GM21786 (cell line): ENCODE results near the gene HIC2.
"Not testable (repeated sequence)": the region's sequence is repeated elsewhere in the genome, so short reads cannot be mapped to it uniquely, and the experiment has no call there.

Experiments used
- ATAC-seq: cut with Tn5 transposase; IDR thresholded peaks from one replicate; pipeline ENCODE4 v1.9.1; 2021; ENCODE audit not compliant: unreplicated experiment

Gene HIC2

DNA sequence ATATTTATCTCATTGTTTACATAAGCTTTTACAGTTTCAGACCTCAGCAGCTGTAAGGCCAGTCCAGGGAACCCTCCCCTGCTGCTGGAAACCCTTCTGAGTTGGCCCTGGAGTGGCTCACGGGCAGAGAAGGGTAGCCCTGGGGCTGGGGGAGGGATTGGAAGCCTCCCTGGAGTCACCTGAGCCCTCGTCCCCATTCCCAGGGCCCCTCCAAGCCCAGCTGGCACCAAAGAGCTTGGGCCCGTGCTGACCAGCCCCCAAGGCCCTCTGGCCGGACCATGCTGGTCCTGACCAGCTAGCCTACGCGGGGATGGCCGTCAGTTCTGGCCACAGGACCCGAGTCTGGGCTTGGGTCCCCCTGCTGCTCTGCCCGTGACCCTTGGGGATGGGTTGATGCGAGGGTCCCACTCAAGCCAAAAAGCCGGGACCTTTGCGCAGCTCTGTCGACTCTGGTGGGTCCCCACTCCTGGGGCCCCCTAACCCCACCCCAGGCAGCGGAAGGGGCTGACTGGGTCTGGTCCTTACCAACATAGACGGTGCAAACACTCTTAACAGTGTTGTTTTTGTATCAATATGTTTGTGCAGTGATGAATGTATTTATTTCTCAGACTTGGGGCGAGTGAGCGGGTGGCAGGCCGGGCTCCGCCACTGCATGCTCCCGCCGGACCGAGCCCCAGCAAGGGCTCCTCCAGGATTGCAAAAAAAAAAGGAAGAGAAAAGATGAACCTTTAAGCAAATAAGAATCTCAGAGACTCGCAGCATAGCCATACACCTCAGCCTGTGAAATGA is 32.6 kb downstream of the HIC2 start:
- no peak for ATAC-seq

DNA sequence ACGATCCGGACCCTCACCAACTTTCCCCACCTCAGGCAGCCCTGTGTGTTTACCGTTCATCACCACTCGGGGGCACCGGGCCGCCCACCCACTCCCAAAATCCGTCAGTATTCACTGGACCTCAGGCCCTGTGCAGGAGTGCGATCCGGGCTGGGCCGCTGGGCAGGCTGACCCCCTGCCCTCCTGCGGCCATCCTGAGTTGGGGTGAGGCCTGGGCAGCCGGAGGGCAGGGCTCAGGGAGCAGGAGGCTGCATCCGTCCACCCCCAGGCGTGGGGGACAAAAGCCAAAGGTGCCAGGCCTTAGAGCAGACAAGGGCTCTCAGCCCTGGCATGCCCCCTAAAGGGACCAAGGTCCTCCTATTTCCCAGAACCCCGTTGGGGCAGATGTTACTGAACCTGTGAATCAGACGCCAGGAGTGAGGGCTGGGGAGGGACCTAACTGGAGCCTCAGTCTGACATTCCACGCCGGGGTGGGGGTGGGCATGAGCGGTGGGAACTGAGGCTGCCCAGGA is 33.2 kb downstream of the HIC2 start:
- no peak for ATAC-seq

DNA sequence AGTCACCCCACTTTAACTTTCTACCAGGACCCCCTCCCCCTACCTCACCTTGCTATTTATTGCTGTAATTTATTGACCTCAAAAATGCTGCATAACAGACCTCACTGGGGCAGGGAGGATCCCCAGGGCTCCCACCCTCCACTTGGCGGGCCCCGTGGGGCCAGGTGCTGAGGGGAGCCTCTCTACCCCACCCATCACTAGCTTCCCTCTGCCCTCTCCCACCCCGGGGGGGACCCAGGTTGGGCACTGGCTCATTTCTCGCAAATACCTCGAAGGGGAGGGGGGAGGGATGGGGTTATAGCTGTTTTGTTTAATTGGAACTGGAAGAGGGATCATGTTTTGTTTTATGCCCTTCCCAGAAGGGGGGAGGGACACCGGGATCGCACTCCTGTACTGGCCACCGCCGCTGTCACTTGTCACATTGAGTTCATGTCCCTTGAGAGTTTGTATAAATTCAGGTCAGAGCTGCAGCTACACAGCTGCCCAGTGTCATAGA is 33.7 kb downstream of the HIC2 start:
- ATAC-seq, result no peak

DNA sequence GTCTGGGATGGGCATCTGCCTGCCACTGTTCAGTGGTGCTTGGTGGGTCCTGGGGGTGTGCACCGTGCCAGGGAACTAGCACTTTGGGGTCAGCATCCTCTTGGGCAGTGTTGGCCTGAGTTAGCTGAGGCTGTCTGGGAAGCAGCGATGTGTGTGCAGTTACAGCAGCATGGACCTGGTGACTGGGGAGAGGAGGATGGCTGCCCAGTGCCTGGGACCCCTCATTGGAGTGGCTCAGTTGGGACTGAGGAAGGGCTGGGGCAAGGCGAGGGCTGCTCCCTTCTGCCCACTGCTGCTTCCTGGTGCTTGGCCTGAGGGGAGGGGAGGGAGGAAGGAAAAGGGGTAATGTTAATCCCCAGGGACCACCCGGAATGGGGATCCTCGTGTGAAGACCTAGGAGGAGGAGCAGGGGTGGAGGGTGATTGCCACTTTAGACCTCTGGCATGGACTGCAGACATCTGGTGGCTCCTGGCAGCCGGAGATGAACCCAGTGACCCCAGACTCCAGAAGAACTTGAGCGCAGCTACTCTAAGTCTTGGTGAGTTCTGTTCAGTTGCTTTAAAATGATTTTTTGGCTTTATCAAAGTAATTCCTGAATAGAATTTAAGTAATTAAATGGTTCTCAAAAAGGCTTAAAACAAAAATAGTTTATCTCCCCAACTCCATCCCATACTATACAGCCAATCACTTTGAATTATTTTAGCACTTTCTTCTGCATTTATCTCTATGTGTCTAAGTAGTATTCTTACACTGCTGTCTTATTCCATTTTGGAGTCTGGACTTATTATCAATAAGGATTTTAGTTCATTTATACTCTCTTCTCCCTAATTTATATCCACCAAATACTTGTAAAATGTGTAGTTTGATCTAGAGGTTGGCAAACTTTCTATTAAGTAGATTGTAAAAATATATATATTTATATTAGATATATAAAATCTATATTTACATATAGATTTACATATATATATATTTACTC is 34.7 kb downstream of the HIC2 start:
- ATAC-seq, result no peak

DNA sequence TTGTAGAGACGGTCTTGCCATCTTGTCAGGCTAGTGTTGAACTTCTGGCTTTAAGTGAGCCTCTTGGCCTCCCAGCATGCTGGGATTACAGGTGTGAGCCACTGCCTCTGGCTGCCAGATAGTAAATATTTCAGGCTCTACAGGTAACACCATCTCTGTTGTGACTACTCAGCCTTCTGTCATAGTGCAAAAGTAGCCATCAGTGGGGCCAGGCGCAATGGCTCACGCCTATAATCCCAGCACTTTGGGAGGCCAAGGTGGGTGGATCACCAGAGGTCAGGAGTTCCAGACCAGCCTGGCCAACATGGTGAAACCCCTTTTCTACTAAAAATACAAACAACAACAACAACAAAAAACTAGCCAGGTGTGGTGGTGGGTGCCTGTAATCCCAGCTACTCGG is 35.5 kb downstream of the HIC2 start:
- not testable (repeated sequence) for ATAC-seq

DNA sequence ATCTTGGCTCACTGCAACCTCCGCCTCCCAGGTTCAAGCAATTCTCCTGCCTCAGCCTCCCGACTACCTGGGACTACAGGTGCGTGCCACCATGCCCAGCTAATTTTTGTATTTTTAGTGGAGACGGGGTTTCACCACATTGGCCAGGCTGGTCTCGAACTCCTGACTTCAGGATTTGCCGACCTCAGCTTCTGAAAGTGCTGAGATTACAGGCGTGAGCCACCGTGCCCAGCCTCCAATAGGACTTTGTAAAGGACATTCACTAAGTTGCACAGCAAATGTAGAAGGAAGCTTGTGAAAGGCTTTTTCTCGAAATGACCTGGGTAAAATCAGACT is 37.8 kb downstream of the HIC2 start:
- ATAC-seq, result not testable (repeated sequence)

DNA sequence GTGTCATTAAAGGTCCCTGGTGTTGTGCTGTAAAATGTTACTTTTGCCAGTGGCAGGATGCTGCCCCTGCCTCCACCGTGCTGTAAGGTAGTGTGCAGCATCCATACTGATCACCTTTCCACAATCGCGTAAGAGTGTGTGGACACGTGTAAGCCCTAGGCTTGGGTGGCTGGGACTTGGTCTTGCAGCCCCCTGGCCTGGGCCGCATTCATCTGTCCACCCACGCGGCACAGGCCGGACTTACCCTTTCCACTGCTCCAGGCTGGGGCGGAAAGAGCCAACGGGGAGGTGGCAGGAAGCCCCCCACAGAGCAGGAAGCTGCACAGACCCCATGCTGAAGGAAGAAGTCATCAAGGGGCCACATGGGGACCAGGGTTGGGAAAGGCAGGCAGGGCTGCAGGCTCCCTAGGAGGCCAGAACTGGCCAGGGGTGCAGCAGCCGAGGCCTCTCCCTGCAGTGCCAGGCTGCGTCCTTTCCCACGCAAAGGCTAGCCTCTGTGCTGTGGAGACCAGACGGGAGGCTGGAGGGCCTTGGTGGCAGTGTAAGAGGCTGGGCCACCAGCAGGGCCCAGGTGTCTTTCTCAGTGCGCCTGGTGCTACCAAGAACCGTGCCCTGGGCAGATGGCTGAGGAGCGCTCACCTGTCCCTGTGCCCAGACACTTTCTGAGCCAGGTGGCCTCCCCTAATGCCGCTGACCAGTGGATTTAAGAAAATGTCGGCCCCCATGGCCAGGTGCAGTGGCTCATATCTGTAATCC is 38.3 kb downstream of the HIC2 start:
- ATAC-seq, result no peak

DNA sequence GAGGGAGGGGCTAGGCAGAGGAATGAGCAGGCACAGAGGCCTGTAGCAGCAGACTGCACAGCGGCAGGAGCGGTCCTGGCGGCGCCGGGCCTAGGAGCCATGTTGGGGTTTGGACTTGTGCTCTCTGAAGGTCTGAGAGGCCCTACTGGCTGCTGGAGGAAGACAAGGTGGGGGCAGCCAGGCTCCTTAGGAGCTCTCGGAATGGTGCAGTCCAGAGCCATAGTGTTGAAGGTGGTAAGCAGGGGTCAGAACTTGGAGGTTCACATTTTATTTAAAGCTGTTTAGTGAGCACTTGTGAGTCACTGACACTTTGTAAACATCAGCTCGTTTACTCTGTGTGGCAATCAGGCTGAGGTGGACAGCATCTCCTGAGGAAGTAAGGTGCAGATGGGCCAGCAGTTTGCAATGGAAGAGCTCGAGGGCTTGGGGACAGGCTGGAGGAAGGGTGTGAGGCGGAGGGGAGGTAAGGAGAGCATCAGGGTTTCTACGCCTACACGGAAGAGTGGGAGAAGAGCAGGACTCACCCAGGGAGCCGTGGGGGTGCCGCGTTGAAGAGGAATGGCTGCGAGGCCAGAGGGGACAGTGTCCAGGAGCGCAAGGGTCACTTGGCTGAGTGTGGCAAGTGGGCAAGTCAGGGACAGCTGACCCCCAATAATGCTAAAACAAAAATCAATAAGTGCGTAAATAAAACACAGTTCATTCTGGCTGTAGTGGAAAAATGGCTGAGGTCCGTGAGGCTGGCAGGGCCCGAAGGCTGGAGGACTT is 40.0 kb downstream of the HIC2 start:
- no peak for ATAC-seq

DNA sequence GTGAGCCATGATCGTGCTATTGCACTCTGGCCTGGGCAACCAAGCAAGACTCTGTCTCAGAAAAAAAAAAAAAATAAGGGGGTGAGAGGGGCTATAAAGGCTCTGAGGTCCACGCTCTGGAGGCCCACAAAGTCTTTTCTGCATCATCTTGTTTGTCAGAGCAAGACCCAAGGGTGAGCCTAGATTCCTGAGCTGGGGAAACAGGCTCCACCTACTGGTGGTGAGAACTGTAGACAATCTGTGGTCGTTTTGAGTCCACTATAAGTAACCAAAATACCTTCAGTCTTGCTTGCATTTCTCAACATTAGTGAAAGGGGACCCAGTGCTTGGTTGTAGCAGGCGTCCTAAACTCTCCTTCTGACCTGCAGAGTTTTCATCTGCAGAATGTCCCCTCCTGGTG is 45.5 kb downstream of the HIC2 start:
- not testable (repeated sequence) for ATAC-seq

DNA sequence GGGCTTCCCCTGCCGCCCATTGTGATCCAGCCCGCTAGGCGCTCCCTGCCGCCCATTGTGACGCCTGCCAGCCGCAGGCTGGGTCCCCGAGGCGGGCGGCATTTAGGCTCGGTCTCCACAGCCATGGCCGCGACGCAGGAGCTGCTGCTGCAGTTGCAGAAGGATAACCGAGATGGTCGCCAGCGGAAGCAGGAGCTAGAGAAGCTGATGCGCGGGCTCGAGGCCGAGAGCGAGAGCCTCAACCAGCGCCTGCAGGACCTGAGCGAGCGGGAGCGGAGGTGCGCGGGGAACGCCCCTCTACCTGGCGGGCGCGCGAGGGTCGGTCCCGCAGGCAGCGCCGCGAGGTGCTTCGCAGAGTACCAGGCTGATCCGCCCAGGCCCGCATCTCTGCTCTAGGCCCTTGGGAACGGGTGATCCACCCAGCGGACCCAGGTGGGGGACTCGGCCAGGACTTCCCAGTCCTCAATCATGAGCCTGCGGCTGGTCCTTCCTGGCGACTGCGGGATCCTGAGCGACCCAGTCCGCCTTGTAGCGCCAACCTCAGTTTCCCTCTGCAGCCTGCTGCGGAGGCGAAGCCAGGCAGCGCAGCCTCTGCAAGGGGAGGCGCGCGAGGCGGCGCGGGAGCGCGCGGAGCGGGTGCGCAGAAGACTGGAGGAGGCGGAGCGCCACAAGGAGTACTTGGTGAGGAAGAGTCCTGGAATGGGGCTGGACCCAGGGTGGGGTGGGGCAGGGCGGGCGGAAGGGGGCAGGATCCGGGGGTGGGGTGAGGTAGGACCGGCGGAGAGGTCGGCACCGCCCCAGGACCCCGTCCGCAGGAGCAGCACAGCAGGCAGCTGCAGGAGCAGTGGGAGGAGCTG is 50.4 kb downstream of the HIC2 start, which contains the start of gene TMEM191C:
Gene TMEM191C, plus strand, starts transcription at position 51 of the 857 bp plus-strand sequence. Its CDS starts 73 bp downstream, at position 124.
- ATAC-seq, result not testable (repeated sequence)

DNA sequence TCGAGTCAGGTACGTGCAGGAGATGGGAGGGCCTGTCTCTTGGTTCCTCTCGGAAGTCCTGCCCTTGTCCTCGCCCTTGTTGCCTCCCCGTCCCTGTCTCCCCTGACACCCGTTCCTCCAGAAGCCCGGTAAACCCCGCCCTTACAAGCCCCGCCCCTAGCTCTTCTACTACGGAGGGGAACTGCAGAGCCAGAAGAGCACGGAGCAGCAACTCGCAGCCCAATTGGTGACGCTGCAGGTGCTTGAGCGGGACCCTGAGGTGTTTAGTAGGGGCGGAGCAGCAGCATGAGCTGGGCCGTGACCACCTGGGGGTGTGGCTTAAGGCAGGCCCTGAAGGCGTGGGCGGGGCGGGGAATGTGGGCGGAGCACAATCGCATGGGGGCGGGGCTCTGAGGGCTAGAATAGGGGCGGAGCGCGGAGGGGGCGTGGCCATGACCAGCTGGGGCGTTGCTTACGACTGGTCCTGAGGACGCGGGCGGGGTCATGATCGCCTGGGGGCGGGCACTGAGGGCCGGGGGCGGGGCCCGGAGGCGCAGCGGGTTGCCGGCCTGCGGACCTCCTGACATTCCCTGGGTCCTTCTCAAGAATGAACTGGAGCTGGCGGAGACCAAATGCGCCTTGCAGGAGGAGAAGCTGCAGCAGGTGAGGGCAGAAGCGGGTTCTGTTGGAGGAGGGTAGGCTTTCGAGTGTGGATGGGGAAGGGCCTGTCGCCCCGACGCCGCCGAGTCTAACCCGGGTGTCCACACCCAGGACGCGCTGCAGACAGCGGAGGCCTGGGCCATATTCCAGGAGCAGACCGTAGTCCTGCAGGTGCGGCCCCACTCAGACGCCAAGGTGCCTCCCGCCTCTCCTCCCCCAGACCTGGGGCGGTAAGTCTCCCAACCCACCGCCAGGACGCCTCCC is 51.3 kb downstream of the HIC2 start:
- ATAC-seq, result peak; percentile 89

DNA sequence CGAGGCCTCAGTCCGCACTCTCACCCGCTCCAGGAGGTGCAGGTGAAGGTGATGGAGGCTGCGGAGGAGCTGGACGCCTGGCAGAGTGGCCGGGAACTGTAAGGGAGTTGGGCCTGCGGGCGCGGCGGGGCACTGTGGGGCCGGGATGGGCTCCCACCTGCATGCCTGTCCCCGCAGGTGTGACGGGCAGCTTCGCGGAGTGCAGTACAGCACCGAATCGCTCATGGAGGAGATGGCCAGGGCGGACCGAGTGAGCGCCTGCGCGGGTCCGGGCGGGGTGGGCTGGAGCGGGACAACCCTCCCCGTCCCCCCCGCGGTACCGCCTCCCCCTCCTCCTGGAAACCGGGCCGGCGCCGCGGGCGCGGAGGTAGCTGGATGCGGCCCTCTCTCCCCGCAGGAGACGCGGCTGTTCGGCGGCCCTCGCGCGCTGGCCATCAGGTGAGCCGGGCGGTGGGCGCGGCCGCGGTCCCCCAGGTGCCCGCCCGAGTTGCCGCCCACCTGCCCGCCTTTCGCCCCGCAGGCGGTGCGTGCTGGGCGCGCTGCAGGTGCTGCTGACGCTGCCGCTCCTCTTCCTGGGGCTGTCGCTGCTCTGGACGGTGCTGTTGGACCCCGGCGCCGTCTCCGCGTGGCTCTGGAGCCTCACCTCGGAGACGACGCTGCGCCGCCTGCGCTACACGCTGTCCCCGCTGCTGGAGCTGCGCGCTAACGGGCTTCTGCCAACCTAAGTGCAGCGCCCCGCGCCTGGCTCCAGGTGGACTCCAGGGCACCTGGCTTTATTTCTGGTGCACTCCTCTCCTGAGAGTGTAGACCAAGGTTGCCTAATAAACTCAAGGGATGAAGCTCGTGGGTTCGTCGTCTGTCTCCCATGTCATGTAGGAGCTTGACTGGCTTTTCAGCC is 52.2 kb downstream of the HIC2 start:
- not testable (repeated sequence) for ATAC-seq

DNA sequence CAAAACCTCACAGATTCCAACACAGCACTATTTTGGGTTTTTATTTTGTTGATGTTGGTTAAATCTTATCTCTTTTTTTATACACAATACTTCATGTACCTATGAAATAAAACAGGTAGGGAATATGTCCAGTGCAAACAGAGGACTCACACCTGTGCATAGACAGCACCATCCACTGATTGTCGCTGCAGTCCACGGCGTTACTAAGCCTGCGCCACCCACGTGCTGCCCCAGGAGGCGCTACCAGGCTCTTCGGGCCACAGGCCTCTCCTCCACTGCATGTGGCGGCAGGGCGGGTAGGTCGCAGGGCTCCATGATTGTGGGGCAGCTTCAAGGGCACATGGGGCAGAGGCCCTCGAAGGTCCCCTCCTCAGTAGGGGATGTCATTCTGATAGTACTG is 55.8 kb downstream of the HIC2 start:
- not testable (repeated sequence) for ATAC-seq

DNA sequence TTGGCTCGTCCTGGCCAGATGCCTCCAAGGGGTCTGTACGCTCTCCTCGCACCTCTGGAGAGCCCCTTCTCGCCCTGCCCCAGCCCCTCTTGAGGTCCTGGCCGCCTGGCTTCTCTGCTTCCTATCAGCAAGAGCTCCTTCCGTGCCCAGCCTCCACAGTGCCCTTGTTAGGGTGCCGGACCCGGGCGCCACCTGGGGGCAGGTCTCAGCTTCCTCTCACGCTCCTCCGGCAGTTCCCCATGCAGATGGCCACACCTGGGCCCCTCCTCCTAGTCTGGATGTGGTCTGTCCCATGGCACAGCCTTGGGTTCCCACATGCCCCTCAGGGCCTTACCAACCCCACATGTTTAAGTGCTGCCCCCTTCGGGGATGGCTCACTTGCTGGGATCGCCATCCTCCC is 56.5 kb downstream of the HIC2 start:
- ATAC-seq, result not testable (repeated sequence)

DNA sequence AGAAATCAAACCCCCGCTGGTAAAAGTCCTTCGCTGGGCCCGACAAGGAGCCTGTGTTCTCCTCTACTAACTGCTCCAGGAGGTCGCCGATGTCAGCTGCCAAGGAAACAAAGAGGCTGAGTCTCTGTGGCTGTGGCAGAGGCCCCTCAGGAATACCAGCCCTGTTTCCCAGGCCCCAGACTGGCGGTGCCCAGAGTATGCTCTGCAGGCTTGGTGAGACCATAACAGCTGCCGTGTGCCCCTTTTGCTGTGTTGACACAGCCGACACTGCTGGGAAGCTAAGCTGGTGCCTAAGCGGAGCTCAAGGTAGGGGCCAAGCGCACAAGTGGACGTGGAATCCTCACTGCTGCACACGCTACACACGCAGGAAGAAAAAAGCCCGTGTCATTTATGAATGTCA is 66.9 kb downstream of the HIC2 start:
- ATAC-seq, result not testable (repeated sequence)

DNA sequence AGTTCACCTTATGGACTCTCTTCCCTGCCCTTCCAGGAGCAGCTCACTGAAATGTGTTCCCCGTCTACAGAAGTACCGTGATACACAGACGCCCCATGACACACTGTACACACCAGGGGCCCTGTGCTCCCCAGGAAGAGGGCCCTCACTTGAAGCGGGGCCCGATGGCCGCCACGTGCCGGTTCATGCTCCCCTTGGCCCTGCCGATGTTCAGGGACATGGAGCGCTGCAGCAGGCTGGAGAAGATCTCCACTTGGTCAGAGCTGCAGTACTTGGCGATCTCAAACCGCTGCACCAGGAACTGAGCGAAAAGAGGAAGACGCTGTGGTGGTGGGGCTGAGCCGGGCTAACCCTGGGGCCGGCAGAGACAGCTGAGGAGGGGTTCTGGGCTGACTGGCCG is 70.6 kb downstream of the HIC2 start:
- ATAC-seq, result not testable (repeated sequence)

DNA sequence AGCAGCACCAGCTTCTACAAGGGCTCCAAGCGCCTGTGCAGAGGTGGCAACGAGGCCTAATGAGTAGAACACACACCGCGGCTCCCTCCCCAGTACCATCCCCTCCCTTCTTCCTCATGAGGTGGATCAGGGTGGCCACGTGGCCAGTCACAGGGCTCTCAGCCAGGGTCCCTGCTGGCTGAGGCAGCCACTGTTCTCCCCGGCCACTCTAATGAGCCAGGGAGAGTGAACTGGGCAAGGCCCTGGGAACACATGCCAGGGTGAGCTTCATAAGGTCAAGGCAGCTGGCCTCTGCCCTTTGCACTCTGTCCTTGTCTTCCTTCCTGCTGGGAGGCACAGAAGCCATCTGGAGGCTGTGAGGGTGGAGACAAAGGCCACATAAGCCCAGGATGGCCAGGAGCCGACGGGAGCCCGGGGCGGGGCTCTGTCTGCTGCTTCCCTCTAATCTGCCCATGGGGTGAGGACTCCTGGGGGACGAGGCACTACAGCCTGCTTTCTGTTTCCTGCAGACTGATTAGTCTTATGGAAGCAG is 72.0 kb downstream of the HIC2 start:
- ATAC-seq, result not testable (repeated sequence)
